KG1 (cell line): Measurements from ENCODE around the gene ACP4.
"Not testable (repeated sequence)": the region's sequence is repeated elsewhere in the genome, so short reads cannot be mapped to it uniquely, and the experiment has no call there.

Source experiments
- DNase-seq: peaks from one replicate; lab custom pipeline; 2025; lab: John Stamatoyannopoulos, UW

ACP4 gene

GRCh38 chr19:50790396-50790795, at the start of gene ACP4:
Gene ACP4 (plus strand): TSS chr19:50790415. CDS start chr19:50790415, 0 bp downstream.
- no peak for DNase-seq

- no peak for DNase-seq
These were observed 48.9 kb upstream of the ACP4 start for GRCh38 chr19:50741179-50741933.

GRCh38 chr19:50743537-50743936, 46.7 kb upstream of the ACP4 start:
- no peak for DNase-seq

- DNase-seq, result no peak
These were observed 45.0 kb upstream of the ACP4 start for GRCh38 chr19:50745221-50745620.

- not testable (repeated sequence) for DNase-seq
These were observed 43.1 kb upstream of the ACP4 start for GRCh38 chr19:50747141-50747540.

- no peak for DNase-seq
These were observed 40.7 kb upstream of the ACP4 start for GRCh38 chr19:50749490-50749889.

GRCh38 chr19:50750010-50750409, 40.2 kb upstream of the ACP4 start:
- DNase-seq, result no peak

GRCh38 chr19:50753879-50754278, 36.3 kb upstream of the ACP4 start:
- no peak for DNase-seq

- DNase-seq, result not testable (repeated sequence)
These were observed 34.0 kb upstream of the ACP4 start for GRCh38 chr19:50756244-50756643.

GRCh38 chr19:50757624-50758023, 32.6 kb upstream of the ACP4 start:
- DNase-seq, result not testable (repeated sequence)

- not testable (repeated sequence) for DNase-seq
These were observed 31.1 kb upstream of the ACP4 start for GRCh38 chr19:50759076-50759475.

- peak; percentile 13 for DNase-seq
These were observed 30.3 kb upstream of the ACP4 start for GRCh38 chr19:50759886-50760285.

- not testable (repeated sequence) for DNase-seq
These were observed 28.7 kb upstream of the ACP4 start for GRCh38 chr19:50761501-50761900.

- not testable (repeated sequence) for DNase-seq
These were observed 26.7 kb upstream of the ACP4 start for GRCh38 chr19:50763521-50763920.

- no peak for DNase-seq
These were observed 25.8 kb upstream of the ACP4 start for GRCh38 chr19:50764409-50764808.

- DNase-seq, result not testable (repeated sequence)
These were observed 23.5 kb upstream of the ACP4 start for GRCh38 chr19:50766746-50767145.

GRCh38 chr19:50767263-50767662, 23.0 kb upstream of the ACP4 start:
- DNase-seq, result not testable (repeated sequence)

GRCh38 chr19:50768277-50768676, 21.9 kb upstream of the ACP4 start:
- no peak for DNase-seq

- DNase-seq, result not testable (repeated sequence)
These were observed 20.1 kb upstream of the ACP4 start, which contains the start of gene GPR32 for GRCh38 chr19:50770164-50770563. Gene GPR32 (plus strand): TSS chr19:50770464. CDS start chr19:50770601, 137 bp downstream.

GRCh38 chr19:50770888-50771287, 19.3 kb upstream of the ACP4 start:
- no peak for DNase-seq

- no peak for DNase-seq
These were observed 17.7 kb upstream of the ACP4 start for GRCh38 chr19:50772476-50772875.

GRCh38 chr19:50772912-50773311, 17.3 kb upstream of the ACP4 start:
- not testable (repeated sequence) for DNase-seq

GRCh38 chr19:50773454-50773853, 16.8 kb upstream of the ACP4 start:
- not testable (repeated sequence) for DNase-seq

GRCh38 chr19:50776131-50776530, 14.1 kb upstream of the ACP4 start:
- DNase-seq, result no peak
